ENCODE data around the gene G6PC1.
"Not testable (repeated sequence)": the region's sequence is repeated elsewhere in the genome, so short reads cannot be mapped to it uniquely, and the experiment has no call there.

Gene G6PC1

DNA sequence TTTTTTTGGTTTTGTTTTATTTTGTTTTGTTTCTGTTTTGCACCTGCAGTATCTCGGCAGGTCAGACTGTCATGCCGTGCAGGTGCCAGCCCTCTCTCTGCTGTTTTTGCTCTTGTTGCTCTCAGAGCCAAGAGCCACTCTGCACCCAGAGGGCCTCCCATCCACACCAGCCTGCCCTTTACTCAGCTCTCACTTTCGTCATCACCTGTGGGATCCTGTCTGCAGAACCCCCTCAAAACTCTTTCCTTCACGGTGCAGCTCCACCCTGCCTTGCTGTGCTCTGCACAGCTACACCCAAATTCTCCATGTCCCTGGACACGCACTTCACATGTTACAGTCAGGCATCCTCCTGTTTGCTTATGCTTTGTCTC, 47.0 kb upstream of the G6PC1 start:
- no peak for DNase-seq (ENCODE audit: extremely low spot score)
- POLR2A ChIA-PET = interaction anchor here (0.8 kb wide), 1 partner anchor 20 kb away, joined by 3 read pairs; no protein-coding TSS in a partner anchor
- TF ChIP-seq ZNF384 (IDR thresholded peaks at IDR 0.05) (no peak), FOXM1 (IDR thresholded peaks at IDR 0.05; ENCODE audit: borderline replicate concordance) (no peak), L3MBTL2 (conservative IDR thresholded peaks at IDR 0.05) (no peak), CTBP1 (IDR thresholded peaks at IDR 0.05; ENCODE audit: borderline replicate concordance) (no peak), FOXK2 (IDR thresholded peaks at IDR 0.05) (no peak), SP1 (IDR thresholded peaks at IDR 0.05) (no peak)
- TF ChIP-seq, protein P1, sequence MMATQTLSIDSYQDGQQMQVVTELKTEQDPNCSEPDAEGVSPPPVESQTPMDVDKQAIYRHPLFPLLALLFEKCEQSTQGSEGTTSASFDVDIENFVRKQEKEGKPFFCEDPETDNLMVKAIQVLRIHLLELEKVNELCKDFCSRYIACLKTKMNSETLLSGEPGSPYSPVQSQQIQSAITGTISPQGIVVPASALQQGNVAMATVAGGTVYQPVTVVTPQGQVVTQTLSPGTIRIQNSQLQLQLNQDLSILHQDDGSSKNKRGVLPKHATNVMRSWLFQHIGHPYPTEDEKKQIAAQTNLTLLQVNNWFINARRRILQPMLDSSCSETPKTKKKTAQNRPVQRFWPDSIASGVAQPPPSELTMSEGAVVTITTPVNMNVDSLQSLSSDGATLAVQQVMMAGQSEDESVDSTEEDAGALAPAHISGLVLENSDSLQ (IDR thresholded peaks at IDR 0.05) = no peak
- CTCF ChIA-PET = no interaction called here

DNA sequence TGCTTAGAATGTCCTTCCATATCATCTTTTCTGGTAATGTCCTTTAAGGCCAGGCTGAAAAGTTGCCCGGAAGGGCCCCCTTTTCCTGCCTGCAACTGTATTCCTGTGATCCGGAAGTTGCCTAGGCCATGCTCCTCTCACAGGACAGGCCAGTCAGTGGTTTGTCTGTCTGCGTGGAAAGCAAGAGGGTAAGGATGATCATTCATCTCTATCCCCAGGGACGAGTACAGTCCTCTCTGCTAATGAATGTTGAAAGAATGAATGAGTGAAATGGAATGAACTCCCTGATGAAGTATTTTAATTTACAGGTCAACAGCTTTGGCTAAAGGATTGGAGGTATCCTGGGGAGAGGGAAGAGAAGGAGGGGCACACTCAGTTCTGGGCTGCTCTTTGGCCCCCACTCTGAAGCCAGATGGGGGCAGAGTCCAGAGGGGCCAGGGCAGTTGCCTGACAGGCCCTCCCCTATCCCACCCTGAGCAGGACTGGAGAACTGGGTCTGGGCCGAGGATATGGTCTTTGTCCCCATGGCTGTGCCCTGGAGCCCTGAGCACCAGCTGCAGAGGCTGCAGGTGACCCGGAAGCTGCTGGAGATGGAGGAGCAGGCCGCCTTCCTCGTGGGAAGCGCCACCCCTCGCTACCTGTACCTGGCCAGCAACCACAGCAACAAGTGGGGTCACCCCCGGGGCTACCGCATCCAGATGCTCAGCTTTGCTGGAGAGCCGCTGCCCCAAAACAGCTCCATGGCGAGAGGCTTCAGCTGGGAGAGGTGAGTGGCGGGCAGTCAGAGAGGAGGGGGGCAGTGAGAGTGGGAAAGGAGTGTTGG, 46.4 kb upstream of the G6PC1 start:
- CTCF ChIA-PET = no interaction called here
- TF ChIP-seq, protein P1 (IDR thresholded peaks at IDR 0.05) = no peak
- no peak for TF ChIP-seq SP1 (IDR thresholded peaks at IDR 0.05)
- TF ChIP-seq L3MBTL2 (conservative IDR thresholded peaks at IDR 0.05) = no peak
- no peak for TF ChIP-seq NFRKB (IDR thresholded peaks at IDR 0.05)
- TF ChIP-seq HDGF (IDR thresholded peaks at IDR 0.05; ENCODE audit: borderline replicate concordance) = no peak
- no peak for TF ChIP-seq TARDBP (IDR thresholded peaks at IDR 0.05)
- POLR2A ChIA-PET = interaction anchor here (1.2 kb wide), 1 partner anchor 9 kb away, joined by 3 read pairs; no protein-coding TSS in a partner anchor
- DNase-seq (ENCODE audit: extremely low spot score) = no peak

DNA sequence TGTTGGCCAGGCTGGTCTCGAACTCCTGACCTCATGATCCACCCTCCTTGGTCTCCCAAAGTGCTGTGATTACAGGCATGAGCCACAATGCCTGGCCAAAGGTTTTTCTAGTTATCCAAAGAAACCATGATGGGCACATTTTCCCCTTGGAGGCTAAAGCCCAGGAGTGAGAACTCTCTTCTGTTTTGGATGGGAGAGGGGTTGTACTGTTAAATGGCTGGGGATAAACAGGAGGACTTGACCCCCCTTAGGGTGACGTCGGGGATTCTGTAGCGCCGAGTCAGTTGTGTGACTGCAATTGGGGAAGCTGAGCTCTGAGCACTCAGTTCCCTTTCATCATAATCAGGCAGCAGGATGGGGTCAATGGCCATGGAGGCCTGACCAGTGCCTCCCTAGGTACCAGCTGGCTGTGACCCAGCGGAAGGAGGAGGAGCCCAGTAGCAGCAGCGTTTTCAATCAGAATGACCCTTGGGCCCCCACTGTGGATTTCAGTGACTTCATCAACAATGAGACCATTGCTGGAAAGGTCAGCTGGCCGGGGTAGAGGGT, 45.5 kb upstream of the G6PC1 start:
- no peak for DNase-seq (ENCODE audit: extremely low spot score)
- TF ChIP-seq, protein P1 (IDR thresholded peaks at IDR 0.05) = no peak
- TF ChIP-seq FOXM1 (IDR thresholded peaks at IDR 0.05; ENCODE audit: borderline replicate concordance) (no peak), LEF1 (IDR thresholded peaks at IDR 0.05; ENCODE audit: borderline replicate concordance) (no peak), SP1 (IDR thresholded peaks at IDR 0.05) (no peak), CTBP1 (IDR thresholded peaks at IDR 0.05; ENCODE audit: borderline replicate concordance) (no peak), FOXK2 (IDR thresholded peaks at IDR 0.05) (no peak), NFRKB (IDR thresholded peaks at IDR 0.05) (no peak), BHLHE40 (IDR thresholded peaks at IDR 0.05; ENCODE audit: borderline replicate concordance) (no peak), ARNT (IDR thresholded peaks at IDR 0.05) (no peak), HDGF (IDR thresholded peaks at IDR 0.05; ENCODE audit: borderline replicate concordance) (no peak), SUZ12 (IDR thresholded peaks at IDR 0.05) (no peak), ELF4 (IDR thresholded peaks at IDR 0.05) (no peak)
- ChIA-PET CTCF (no interaction called here), POLR2A (interaction anchor here (1.2 kb wide), 1 partner anchor 10 kb away, joined by 3 read pairs; no protein-coding TSS in a partner anchor)

DNA sequence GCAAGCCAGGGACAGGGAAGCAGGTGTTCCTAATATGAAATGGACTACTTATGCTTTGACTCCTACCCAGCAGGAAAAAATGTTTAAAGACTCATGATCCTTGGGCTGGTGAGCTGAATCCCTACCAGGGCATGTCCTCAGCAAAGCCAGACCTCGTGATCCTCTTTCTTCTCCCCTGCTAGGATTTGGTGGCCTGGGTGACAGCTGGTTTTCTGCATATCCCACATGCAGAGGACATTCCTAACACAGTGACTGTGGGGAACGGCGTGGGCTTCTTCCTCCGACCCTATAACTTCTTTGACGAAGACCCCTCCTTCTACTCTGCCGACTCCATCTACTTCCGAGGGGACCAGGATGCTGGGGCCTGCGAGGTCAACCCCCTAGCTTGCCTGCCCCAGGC, 44.5 kb upstream of the G6PC1 start:
- CTCF ChIA-PET; DNase-seq (ENCODE audit: extremely low spot score); POLR2A ChIA-PET: not testable (repeated sequence)

DNA sequence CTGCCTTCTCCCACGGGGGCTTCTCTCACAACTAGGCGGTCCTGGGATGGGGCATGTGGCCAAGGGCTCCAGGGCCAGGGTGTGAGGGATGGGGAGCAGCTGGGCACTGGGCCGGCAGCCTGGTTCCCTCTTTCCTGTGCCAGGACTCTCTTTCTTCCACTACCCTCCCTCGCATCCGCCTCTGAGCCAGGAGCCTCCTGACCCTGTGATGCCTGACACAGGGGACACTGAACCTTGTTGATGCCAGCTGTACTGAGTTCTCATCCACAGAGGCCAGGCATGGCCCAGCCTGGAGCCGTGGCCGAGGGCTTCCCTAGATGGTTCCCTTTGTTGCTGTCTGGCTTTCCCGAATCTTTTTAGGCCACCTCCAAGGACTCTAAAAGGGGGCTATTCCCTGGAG, 44.1 kb upstream of the G6PC1 start:
- POLR2A ChIA-PET = interaction anchor here (1.1 kb wide), 1 partner anchor 141 kb away, joined by 3 read pairs; the partner anchor contains the start of gene RPL27
- DNase-seq (ENCODE audit: extremely low spot score); CTCF ChIA-PET: not testable (repeated sequence)

DNA sequence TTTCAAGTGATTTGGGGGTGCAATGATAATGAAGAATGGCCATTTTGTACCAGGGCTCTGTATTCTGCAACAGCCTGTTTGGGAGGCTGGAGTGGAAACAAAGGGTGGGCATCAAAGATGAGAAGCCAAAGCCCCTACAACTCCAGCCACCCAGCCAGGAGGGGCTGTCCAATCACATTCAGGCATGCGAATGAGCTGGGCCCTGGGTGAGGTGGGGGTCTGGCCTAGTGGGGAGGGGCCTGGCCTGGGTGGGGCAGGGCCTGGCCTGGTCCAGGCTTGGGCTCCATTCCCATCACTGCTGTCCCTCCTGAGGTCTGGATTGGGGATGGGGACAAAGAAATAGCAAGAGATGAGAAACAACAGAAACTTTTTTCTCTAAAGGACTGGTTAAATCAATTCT, 43.2 kb upstream of the G6PC1 start:
- TF ChIP-seq, protein P1 (IDR thresholded peaks at IDR 0.05) = no peak
- no peak for TF ChIP-seq LEF1 (IDR thresholded peaks at IDR 0.05; ENCODE audit: borderline replicate concordance)
- TF ChIP-seq BHLHE40 (IDR thresholded peaks at IDR 0.05; ENCODE audit: borderline replicate concordance) = no peak
- no peak for TF ChIP-seq TARDBP (IDR thresholded peaks at IDR 0.05)
- TF ChIP-seq NFRKB (IDR thresholded peaks at IDR 0.05) = no peak
- no peak for TF ChIP-seq FOXA1 (IDR thresholded peaks at IDR 0.05)
- TF ChIP-seq L3MBTL2 (conservative IDR thresholded peaks at IDR 0.05) = no peak
- no peak for TF ChIP-seq FOXK2 (IDR thresholded peaks at IDR 0.05)
- no peak for TF ChIP-seq ZNF384 (IDR thresholded peaks at IDR 0.05)
- no peak for TF ChIP-seq SUZ12 (IDR thresholded peaks at IDR 0.05)
- no peak for TF ChIP-seq ARNT (IDR thresholded peaks at IDR 0.05)
- TF ChIP-seq ELF4 (IDR thresholded peaks at IDR 0.05) = no peak
- POLR2A ChIA-PET = interaction anchor here (0.8 to 1.1 kb wide), 2 partner anchors 33 to 141 kb away, joined by 3 read pairs; partner anchors contain the start of genes BECN1 and RPL27
- DNase-seq (ENCODE audit: extremely low spot score) = no peak
- CTCF ChIA-PET = no interaction called here

Measured in HEK293T (cell line).